ENCODE measurements around the gene COL1A1. TPM values are rescaled to one million over a fixed set of nuclear protein-coding genes. Genes with fewer than 3 reads are reported as not detected.
A peak's percentile ranks its signal among the peaks of the same experiment; 100 is the strongest.

Gene COL1A1
- total and polyA plus RNA-seq, 2 of the 13 experiments (the other 11 are each of a cell fraction or from before 2014, with no cell fraction given): 0.05 TPM; not detected in 1

DNA sequence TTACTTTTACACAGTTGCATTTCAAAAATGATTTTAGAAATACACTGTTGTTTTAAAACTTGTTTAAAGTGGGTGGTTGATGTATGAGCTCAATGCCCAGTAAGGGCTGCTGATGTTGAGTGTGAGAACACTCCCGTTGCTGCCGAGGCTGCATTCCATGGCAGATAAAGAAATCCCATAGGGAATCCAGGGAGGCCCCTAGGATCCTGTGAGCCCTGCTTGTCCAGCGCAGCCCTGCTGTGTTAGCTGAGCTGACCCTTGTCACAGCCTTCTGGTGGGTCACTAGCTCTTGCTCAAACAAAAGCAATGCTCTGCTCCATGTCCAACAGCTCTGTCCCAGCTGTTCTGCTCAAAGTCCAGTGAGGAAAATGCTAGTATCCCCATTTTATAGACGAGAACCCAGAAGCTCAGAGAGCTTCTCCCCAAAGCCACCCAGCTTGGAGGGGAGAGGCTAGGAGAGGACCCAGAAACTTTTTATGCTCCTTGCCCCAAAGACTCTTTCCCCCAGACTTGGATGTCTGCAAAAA is 18.6 kb upstream of the COL1A1 start (continued):
- TF ChIP-seq ZNF570 (CRISPR knock-in tag; IDR thresholded peaks at IDR 0.05; ENCODE audit: borderline replicate concordance) (no peak), MYC (CRISPR knock-in tag; IDR thresholded peaks at IDR 0.05; ENCODE audit: borderline replicate concordance) (no peak), SOX5 (CRISPR knock-in tag; IDR thresholded peaks at IDR 0.05; ENCODE audit: borderline replicate concordance) (0 out of 2 replicates have a peak, but pooled peaks have one; percentile 31), ZMYM4 (CRISPR knock-in tag; IDR thresholded peaks at IDR 0.05) (0 out of 2 replicates have a peak, but pooled peaks have one; percentile 19), ZNF354B (CRISPR knock-in tag; IDR thresholded peaks at IDR 0.05) (no peak), SNAPC2 (CRISPR knock-in tag; IDR thresholded peaks at IDR 0.05) (no peak), CHCHD3 (CRISPR knock-in tag; IDR thresholded peaks at IDR 0.05) (no peak), TOPORS (CRISPR knock-in tag; IDR thresholded peaks at IDR 0.05) (no peak), GATAD1 (CRISPR knock-in tag; IDR thresholded peaks at IDR 0.05) (no peak), MAFF (IDR thresholded peaks at IDR 0.05; ENCODE audit: low read depth, low read length) (no peak), TFDP1 (CRISPR knock-in tag; IDR thresholded peaks at IDR 0.05; ENCODE audit: borderline replicate concordance) (no peak), JUN (CRISPR knock-in tag; IDR thresholded peaks at IDR 0.05) (no peak), GFI1 (CRISPR knock-in tag; IDR thresholded peaks at IDR 0.05; ENCODE audit: borderline replicate concordance) (no peak), ELK4 (CRISPR knock-in tag; IDR thresholded peaks at IDR 0.05; ENCODE audit: borderline replicate concordance) (no peak), ZNF546 (CRISPR knock-in tag; conservative IDR thresholded peaks at IDR 0.05) (no peak), FOXA3 (CRISPR knock-in tag; IDR thresholded peaks at IDR 0.05) (peak; percentile 19; the same call in 1 of the 2 replicates), AGO2 (optimal IDR thresholded peaks at IDR 0.05; ENCODE audit: low read depth, low read length) (no peak), ZNF124 (CRISPR knock-in tag; IDR thresholded peaks at IDR 0.05) (no peak)
- TF ChIP-seq, protein P1, sequence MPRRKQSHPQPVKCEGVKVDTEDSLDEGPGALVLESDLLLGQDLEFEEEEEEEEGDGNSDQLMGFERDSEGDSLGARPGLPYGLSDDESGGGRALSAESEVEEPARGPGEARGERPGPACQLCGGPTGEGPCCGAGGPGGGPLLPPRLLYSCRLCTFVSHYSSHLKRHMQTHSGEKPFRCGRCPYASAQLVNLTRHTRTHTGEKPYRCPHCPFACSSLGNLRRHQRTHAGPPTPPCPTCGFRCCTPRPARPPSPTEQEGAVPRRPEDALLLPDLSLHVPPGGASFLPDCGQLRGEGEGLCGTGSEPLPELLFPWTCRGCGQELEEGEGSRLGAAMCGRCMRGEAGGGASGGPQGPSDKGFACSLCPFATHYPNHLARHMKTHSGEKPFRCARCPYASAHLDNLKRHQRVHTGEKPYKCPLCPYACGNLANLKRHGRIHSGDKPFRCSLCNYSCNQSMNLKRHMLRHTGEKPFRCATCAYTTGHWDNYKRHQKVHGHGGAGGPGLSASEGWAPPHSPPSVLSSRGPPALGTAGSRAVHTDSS (CRISPR knock-in tag; conservative IDR thresholded peaks at IDR 0.05): no peak
- TF ChIP-seq, protein P2, sequence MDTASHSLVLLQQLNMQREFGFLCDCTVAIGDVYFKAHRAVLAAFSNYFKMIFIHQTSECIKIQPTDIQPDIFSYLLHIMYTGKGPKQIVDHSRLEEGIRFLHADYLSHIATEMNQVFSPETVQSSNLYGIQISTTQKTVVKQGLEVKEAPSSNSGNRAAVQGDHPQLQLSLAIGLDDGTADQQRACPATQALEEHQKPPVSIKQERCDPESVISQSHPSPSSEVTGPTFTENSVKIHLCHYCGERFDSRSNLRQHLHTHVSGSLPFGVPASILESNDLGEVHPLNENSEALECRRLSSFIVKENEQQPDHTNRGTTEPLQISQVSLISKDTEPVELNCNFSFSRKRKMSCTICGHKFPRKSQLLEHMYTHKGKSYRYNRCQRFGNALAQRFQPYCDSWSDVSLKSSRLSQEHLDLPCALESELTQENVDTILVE (CRISPR knock-in tag; IDR thresholded peaks at IDR 0.05): no peak
- TF ChIP-seq, protein P3, sequence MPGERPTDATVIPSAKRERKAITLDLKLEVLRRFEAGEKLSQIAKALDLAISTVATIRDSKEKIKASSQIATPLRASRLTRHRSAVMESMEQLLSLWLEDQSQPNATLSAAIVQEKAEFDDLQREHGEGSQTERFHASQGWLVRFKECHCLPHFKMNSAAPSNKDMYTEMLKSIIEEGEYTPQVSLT (CRISPR knock-in tag; IDR thresholded peaks at IDR 0.05; ENCODE audit: borderline replicate concordance, low read depth): no peak
